GM12878 (cell line): ENCODE results near the gene COL4A2.

Source experiments
- CHD1 ChIP-seq: IDR thresholded peaks from 2 replicates; pipeline ENCODE4 v1.6.1; 2012; ENCODE audit warnings: low read depth, low read length, improper control_type of control experiment
- EZH2 ChIP-seq: IDR thresholded peaks from 2 replicates; pipeline ENCODE4 v1.6.1; 2012; ENCODE audit warnings: low read depth, mild to moderate bottlenecking, control low read depth, inconsistent platforms, low read length, borderline replicate concordance; ENCODE audit not compliant: control insufficient read depth
- RAD21 ChIP-seq: IDR thresholded peaks from 2 replicates; pipeline ENCODE4 v1.6.1; 2011; ENCODE audit warnings: mild to moderate bottlenecking, low read depth, low read length, moderate library complexity; ENCODE audit not compliant: insufficient read depth
- REST ChIP-seq: IDR thresholded peaks from 2 replicates; pipeline ENCODE4 v1.6.1; 2012; ENCODE audit warnings: mild to moderate bottlenecking, low read depth, low read length

GRCh38 chr13:110432522-110432921 lies 125.4 kb downstream of the COL4A2 start:
- TF ChIP-seq CHD1, result no peak
- no peak for TF ChIP-seq RAD21
- TF ChIP-seq EZH2, result no peak
- TF ChIP-seq REST, result no peak
